GM19397 (cell line): ENCODE measurements around the gene ATP11A.
A peak's percentile ranks its signal among the peaks of the same experiment; 100 is the strongest.

Experiments used
- ATAC-seq: cut with Tn5 transposase; IDR thresholded peaks from one replicate; pipeline ENCODE4 v1.9.1; 2021; ENCODE audit warnings: mild to moderate bottlenecking, moderate library complexity; ENCODE audit not compliant: unreplicated experiment

ATP11A gene

DNA sequence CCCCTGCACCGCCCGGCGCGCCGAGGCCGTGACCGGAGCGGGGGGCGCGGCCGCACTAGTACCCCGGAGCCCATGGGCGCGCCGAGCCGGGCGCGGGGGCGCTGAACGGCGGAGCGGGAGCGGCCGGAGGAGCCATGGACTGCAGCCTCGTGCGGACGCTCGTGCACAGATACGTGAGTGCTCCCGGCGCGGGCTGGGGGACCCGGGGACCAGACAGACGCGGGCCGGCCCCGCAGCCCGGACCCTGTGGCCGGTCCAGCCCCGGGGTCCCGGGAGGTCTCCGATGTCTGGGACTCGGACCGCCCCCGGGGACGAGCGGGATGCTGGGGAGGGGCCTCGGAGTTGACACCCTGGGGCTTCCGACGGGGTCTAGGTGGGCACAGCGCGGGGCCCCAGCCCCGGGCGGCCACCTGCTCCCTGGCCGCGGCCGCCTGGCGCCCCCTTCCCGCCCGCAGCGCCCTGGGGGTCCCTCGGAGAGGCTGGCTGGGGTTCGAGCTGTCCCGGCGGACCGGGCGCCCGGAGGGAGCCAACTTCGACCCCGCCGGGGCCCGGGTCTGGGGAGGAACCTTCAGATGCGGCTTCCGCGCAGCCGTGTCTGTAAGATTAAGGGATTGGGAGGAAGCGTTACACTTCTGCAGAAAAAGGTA lies 568 bp downstream of the ATP11A start:
- peak; percentile 29 for ATAC-seq

GRCh38 chr13:112692104-112692503 lies 2.3 kb downstream of the ATP11A start:
- no peak for ATAC-seq

DNA sequence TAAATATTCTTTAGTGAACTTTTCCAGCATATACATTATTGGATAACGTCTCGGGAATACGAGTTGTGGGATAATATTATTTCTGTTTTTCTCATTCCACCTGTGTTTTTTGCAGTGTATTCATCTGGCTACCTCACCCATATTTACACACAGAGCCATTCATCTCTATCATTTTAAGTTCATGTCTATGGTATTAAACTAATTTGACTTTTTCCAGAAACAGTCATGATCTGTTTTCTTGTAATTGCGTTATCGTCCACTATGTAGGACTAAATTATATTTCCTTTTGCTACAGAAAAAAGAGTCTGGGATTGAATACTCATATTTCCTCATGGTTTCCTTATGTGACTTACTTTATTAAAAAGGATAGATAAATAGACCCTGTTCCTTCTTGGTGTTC lies 2.7 kb downstream of the ATP11A start:
- no peak for ATAC-seq

DNA sequence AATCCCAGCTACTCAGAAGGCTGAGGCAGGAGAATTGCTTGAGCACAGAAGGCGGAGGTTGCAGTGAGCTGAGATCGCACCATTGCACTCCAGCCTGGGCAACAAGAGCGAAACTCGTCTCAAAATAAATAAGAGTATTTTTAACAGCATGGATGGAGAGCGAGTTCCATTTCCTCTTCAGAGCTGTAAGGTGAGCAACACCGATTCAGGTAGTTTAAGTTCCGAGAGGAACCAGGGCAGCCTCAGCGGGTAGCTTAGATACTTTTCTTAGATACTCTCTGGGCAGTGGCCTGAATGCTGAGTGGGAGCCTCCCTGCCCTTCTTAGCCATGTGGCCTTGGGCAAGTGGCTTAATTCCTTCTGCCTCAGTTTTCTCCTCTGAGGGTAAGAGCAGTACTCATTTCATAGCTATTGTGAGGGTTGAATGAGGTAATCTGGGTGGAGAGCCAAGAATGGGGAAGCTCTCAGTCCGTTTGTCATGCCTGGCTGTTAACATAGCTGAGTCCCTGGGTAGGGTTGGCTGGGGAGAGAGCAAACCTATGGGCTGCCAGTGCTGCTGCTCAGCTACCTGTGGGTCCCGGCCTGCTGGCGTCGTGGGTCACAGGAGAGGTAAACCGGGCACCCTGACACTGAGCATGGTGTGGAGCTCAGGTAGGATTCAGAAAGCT lies 4.1 kb downstream of the ATP11A start:
- ATAC-seq, result no peak

DNA sequence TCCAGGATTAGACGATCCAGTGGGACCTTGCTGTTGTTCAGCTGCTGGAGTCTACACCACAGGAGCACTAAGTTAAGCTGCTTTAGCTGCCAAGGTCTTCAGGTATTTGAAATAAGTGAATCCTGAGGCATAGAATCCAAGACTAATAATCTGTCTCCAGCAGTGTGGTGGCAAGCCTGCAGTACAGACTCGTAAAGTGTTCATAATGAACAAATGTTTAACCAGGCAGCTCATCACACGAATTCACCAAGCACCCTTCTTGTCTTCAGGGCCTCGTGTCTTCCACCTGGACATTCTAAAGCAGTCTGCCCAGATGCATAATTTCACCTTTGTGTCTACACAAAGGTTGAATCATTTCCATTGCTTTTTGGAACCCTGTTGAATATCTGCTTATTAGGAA lies 5.3 kb downstream of the ATP11A start:
- ATAC-seq, result no peak

GRCh38 chr13:112696001-112696868 lies 6.4 kb downstream of the ATP11A start:
- no peak for ATAC-seq

DNA sequence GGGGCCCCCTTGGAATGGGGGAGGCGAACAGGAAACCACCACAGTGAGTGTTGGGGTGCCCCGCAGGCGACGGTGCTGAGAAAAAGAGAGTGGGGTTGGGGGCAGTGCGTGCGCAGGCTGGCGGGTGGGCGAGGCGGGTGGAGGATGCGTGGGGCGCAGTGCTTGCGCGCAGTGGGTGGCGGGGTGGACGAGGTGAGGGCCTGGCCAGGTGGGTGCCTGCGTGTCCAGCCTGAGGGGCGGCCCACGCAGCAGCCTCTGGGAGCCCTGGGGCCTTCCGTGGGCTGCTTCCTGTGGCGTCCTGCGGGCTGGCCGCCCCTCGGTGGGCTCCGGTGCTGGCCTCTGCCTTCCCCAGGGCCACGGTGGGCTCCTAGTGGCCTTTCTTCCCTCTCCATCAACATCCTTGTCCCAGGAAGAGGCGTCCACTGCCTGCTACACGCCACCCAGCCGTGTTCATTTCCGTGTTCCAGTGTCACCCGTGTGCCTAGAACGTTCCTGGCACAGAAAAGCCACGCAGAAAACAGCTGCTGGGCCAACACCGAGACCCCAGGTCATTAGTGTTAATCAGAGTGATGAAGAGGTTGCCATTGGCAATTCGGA lies 7.1 kb downstream of the ATP11A start:
- ATAC-seq, result no peak

- ATAC-seq, result no peak
These were observed 8.2 kb downstream of the ATP11A start for GRCh38 chr13:112697756-112698655.

DNA sequence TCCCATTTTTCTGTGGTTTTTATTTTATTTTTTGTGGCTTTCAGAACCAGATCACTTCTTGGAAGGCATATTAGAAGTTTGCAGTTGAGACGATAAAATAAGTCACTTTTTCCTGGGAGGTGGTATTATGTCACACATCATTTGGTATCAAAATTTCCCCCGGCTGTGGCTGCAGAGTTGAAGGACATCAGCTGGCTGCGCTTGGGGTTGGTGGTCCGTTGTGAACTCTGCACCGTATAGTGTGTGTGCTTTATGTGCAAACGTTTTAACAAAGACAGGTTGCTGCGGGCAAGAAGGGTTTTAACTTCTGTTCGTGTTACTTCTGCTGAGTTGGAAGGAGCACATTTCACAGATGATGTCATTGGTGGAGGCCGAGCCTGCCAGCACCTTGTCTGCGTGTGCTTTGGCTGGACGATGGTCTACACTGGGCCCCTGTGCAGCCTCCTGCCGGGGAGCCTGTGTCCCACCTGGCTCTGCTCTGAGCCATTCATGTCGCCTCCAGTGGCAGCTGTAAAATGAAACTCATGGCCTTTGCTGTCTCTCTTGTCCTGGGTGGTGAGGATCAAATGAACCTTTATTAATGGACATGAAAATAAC lies 9.6 kb downstream of the ATP11A start:
- ATAC-seq, result no peak

DNA sequence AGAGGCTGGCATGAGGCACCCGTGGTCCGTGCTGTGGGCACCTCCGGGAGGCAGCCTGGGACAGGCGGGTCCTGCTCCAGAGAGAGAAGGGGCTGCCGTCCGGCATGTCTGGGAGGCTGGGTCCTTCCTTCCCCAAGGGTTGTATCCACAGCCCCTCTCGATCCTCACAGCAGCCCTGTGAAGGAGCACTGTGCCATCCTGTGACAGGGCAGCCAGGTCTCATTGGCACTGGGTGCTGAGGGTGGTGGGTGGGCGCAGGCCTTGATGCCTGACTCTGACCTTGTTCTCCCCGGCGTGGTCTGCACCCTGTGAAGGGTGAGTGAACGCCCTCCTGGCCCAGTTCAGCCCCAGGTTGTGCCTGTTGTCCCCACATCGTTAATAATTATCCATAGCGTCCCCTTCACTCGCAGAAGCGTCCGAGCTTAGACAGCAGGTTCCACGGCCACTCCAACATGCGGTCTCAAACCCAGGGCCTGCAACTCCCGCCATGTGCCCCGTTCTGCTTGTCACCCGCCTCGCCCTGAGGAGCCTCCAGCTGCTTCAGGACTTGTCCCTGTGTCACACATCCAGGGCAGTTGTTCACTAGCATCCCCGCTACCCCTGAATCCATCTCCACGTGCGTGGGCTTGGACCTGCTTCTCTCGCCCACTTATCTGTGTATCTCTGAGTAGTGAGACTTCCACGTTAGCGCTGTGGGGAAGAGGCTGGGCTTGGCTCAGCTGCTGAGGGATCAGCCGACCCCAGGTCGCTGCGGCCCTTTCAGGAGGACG lies 10.6 kb downstream of the ATP11A start:
- no peak for ATAC-seq

DNA sequence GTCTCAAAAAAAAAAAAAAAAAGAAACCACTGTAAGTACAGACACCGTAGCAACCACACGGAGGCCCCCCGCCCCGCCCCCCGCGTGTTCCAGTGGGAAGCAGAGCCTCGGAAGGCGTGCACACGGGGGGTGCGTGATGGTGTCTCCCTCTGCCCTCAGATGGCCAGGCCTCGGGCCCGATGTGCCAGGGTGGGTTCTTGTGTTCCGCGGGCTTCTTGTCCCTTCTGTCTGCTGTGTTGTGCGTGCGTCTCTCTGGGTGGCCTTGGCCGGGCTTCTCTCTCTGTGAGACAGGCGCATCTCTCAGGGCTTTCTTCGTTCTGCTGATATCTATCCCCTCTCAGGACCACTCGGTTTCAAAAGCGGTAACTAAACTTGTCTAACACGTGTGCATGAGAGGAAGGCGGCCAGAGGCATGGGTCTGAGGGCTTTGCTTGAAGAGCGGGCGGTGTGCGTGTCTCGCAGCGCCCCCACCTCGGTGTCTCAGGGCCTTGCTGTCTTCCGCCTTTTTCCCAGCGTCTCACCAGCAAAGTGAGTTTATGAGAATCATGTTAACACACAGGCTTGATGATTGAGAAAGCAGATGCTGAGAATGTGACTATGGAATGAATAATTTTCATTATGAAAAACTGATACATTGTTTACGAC lies 12.6 kb downstream of the ATP11A start:
- no peak for ATAC-seq

DNA sequence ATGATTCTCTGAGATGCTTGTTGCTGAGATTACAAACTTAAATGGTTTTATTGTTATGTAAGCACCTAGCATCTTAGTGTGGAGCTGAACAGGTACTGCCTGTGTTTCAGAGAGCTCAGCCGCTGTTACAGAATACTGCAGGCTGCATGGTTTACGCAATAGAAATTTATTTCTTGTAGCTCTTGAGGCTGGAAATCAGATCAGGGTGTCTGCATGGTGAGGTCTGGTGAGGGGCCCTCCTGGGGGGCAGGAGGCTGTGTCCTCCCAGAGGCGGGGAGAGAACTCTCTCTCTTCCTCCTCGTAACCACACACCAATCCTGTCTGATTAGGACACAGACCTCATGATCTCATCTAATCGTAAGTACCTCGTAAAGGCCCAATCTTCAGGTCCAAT lies 13.1 kb downstream of the ATP11A start:
- no peak for ATAC-seq

DNA sequence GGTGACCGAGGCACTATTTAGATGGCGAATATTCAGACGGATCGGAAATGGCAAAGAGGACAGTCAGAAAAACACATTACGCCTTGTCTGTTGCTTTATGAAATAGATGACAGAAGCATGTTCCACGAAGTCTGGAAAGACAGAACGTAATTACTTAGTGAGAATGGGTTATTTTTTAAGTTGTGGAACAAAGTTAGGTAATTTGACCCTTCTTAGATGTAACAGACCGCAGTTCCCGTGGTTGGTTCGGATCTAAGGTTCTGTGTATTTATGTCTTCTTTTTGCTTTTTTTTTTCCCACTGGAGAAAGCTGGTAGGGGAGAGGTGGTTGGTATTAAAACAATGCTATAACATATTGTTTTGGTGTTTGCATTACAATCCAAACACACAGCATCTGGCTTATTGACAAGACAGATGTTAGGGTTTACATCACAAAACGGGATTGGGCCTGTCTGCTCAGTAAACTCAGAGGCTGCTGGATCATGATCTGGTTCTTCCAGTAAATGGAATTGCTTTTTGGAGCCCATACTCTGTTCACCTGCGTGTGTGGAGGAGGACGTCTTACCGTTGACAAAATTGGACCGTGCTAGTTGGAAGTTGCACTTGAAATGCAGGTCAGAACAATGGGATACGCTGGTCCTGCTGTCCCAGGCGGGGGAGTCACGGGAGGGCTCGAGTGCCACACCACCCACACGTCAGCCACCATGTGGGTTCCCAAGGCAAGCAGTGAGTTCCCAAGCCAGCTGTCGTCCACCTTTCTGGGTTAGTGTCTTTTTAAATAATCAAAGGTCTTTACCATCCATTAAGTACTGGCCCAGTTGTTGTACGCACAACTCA lies 13.8 kb downstream of the ATP11A start:
- no peak for ATAC-seq

GRCh38 chr13:112704308-112705145 lies 14.7 kb downstream of the ATP11A start:
- no peak for ATAC-seq

GRCh38 chr13:112705286-112705685 lies 15.4 kb downstream of the ATP11A start:
- no peak for ATAC-seq

DNA sequence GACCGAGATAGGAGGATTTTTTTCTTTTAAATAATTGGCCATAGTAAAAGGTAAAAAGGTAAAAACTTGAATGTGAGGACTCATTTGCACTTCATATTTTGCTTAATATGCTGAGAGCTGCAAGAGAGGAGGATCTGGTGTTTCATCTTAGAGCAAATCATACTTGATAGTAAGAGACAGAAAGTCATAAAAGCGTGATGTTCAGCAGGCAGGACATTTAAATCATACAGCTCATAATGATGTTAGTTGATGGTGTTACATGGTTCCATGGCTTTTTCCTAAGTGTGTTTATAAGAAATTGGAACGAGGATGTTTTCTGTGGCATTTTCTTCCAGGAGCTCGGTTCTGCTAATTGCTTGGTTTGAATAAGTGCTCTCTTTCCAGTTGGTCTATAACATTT lies 16.3 kb downstream of the ATP11A start:
- ATAC-seq, result no peak
